ENCODE measurements around the gene SLC25A5.

SLC25A5 gene

DNA sequence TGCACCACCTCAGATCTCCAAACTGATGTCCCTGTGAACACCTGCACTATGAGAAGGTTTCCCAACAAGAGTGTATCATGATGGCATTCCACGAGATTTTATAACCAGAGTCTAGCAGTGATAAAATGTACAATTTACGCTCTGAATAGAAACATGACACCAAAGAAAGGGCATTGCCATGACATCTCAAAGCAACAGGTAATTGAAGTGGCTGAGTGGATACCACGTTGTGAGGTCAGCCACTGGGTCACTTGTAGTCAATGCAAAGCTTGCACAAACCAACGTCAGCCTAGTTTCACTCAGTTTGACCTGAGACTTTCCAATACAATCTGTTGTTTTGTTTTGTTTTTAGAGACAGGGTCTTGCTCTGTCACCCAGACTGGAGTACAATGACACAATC lies 15.0 kb upstream of the SLC25A5 start:
- H3K9ac ChIP-seq (ENCODE audit: low read depth, low read length) = no peak overlapping the region
- H3K9me3 ChIP-seq (ENCODE audit: insufficient read depth, low read depth, low read length) = no peaks in the 10 kb centered on the region
- no peak overlapping the region for H3K4me3 ChIP-seq (ENCODE audit: low read length)
- no peaks in the 10 kb centered on the region for H3K36me3 ChIP-seq (ENCODE audit: insufficient read depth, low read depth, low read length)
- no peak overlapping the region for H3K27ac ChIP-seq (ENCODE audit: low read length)
- no peaks in the 10 kb centered on the region for H3K4me1 ChIP-seq (ENCODE audit: insufficient read depth, low read length)
- H3K27me3 ChIP-seq (ENCODE audit: insufficient read depth, low read length) = no peaks in the 10 kb centered on the region

DNA sequence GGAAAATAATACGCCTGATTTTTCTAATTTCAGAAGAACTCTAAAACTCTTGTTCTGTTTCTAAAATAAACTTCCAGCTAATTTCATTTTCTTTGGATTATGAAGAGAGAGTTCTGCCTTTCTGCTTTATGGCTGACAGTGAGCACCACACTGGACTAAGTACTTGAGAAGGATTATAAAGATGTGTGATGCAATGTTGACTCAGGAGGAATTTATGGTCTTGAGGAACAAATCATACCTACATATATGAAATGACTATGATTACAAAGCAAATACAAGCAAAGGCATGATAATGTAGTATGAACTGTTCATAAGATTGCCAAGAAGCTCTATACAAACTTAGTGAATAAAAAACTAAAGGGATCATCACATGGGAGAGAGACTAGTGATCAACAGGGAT lies 13.0 kb upstream of the SLC25A5 start:
- Histone ChIP-seq H3K27ac (ENCODE audit: low read length) (no peak overlapping the region), H3K4me1 (ENCODE audit: insufficient read depth, low read length) (no peaks in the 10 kb centered on the region), H3K4me3 (ENCODE audit: low read length) (no peak overlapping the region), H3K36me3 (ENCODE audit: insufficient read depth, low read depth, low read length) (no peaks in the 10 kb centered on the region), H3K27me3 (ENCODE audit: insufficient read depth, low read length) (no peaks in the 10 kb centered on the region), H3K9me3 (ENCODE audit: insufficient read depth, low read depth, low read length) (no peaks in the 10 kb centered on the region), H3K9ac (ENCODE audit: low read depth, low read length) (no peak overlapping the region)

DNA sequence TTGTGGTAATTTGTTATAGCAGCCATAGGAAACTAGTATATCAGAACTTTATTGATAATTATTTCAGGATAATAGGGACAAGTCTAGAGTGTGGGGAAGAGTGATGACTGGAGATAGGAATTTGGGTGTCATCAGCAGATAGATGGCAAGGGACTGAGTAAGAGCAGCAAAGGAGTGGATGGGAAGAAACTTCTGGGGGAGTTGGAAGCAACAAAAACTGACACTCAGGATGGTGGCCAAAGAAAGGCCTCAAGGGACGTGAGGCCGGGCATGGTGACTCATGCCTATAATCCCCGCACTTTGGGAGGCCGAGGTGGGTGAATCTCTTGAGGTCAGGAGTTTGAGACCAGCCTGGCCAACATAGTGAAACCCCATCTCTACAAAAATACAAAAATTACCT lies 9.1 kb upstream of the SLC25A5 start:
- Histone ChIP-seq H3K36me3 (ENCODE audit: insufficient read depth, low read depth, low read length) (no peaks in the 10 kb centered on the region), H3K4me3 (ENCODE audit: low read length) (no peak overlapping the region), H3K9me3 (ENCODE audit: insufficient read depth, low read depth, low read length) (no peaks in the 10 kb centered on the region), H3K9ac (ENCODE audit: low read depth, low read length) (no peak overlapping the region), H3K27ac (ENCODE audit: low read length) (no peak overlapping the region), H3K27me3 (ENCODE audit: insufficient read depth, low read length) (no peaks in the 10 kb centered on the region), H3K4me1 (ENCODE audit: insufficient read depth, low read length) (no peaks in the 10 kb centered on the region)

DNA sequence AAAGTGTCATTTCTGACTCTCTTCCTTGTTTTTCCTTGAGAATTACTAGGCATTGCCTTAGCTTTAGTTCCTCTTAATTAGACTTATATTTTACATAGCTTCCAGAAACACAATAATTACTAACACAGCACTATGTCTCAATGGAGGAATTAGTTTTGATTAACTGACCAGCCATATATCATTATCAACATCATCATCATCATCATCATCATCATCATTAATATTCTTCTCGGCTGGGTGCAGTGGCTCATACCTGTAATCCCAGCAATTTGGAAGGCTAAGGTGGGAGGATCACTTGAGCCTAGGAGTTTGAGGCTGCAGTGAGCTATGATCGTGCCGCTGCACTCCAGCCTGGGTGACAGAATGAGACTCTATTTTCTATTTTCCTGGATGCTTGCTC lies 2.7 kb upstream of the SLC25A5 start:
- Histone ChIP-seq H3K9ac (ENCODE audit: low read depth, low read length) (no peak overlapping the region), H3K27ac (ENCODE audit: low read length) (no peak overlapping the region), H3K4me1 (ENCODE audit: insufficient read depth, low read length) (peaks cover 6% of the 10 kb centered on the region; the same call in 1 of the 2 replicates), H3K36me3 (ENCODE audit: insufficient read depth, low read depth, low read length) (peaks cover 14% of the 10 kb centered on the region), H3K9me3 (ENCODE audit: insufficient read depth, low read depth, low read length) (no peaks in the 10 kb centered on the region), H3K27me3 (ENCODE audit: insufficient read depth, low read length) (no peaks in the 10 kb centered on the region), H3K4me3 (ENCODE audit: low read length) (no peak overlapping the region)

DNA sequence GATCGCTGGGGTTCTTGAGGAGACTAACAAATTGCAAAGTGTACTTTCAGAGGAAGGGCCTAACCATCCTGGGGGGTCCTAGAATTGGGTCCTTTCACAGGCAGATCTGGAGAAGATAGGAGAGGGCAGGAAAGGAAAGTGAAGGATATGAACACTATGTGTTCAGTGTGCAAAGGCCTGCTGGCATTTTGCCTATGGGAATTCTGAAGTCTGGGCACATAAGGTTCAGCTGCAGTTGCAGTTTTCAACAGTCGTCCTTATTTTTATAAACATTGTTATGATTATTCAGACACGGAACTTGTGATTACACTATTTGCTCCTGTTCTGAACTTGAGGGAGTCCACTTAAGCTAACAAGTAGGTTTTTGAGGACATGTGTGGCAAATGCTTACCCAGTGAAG lies 1.3 kb upstream of the SLC25A5 start:
- Histone ChIP-seq H3K36me3 (ENCODE audit: insufficient read depth, low read depth, low read length) (peaks cover 24% of the 10 kb centered on the region), H3K9ac (ENCODE audit: low read depth, low read length) (no peak overlapping the region), H3K27me3 (ENCODE audit: insufficient read depth, low read length) (no peaks in the 10 kb centered on the region), H3K9me3 (ENCODE audit: insufficient read depth, low read depth, low read length) (no peaks in the 10 kb centered on the region), H3K4me1 (ENCODE audit: insufficient read depth, low read length) (peaks cover 6% of the 10 kb centered on the region; the same call in 1 of the 2 replicates), H3K4me3 (ENCODE audit: low read length) (no peak overlapping the region), H3K27ac (ENCODE audit: low read length) (no peak overlapping the region)

DNA sequence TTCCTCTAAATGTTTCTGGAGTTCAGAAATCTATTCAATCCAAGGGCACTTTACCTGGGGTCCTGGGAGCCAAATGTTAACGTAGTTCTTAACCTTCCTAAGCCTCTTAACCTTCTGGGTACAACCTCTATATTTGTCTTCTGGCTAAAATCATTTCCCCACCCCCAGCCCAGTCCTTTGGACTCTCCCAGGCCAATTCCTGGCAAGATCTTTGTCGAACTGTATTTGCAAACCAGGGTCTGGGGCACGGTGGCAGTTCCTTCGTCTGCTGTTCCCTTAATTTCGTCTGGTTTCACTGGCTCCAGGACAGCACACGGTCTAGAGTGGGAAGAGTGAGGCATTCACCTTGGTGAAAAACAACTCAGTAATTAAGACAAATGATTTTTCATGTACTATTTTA lies 811 bp upstream of the SLC25A5 start:
- Histone ChIP-seq H3K9me3 (ENCODE audit: insufficient read depth, low read depth, low read length) (no peaks in the 10 kb centered on the region), H3K4me1 (ENCODE audit: insufficient read depth, low read length) (peaks cover 6% of the 10 kb centered on the region; the same call in 1 of the 2 replicates), H3K4me3 (ENCODE audit: low read length) (peak overlapping the region; percentile 86; the same call in 1 of the 2 replicates), H3K27me3 (ENCODE audit: insufficient read depth, low read length) (no peaks in the 10 kb centered on the region), H3K36me3 (ENCODE audit: insufficient read depth, low read depth, low read length) (peaks cover 24% of the 10 kb centered on the region), H3K27ac (ENCODE audit: low read length) (no peak overlapping the region), H3K9ac (ENCODE audit: low read depth, low read length) (peak overlapping the region; percentile 51; the same call in 1 of the 2 replicates)

DNA sequence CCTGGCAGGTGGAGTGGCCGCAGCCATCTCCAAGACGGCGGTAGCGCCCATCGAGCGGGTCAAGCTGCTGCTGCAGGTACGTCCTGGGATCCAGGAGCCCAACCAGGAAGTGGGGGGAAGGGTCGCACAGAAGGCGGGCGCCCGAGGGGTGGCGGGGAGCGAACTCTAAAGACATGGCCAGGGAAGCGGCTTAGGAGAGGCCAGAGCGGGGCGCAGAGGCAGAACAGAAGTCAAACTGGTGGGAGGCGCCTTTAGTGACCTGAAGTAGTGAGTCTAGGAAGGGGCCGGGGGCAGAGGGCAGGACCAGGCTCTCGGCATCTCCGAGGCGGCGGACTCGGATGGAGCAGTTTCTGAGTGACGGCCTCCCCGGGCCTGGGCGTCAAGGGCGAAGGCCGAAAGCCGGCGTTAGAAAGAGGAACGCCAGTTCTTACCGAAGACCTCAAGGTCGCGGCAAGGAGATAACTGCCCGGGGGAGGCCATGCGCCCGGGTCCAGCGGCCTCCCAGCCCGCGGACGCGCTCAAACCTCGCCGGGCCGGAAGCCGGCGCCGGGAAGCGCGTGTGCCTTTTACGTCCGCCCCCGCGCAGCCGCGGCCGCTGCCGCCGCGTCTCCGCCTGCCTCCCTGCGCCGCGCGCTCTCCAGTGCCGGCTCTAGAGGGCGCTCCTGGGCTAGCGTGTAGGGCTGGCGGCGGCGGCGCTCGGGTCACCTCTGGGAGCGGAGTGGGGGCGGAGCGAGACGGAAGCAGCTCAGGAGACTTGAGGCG lies 488 bp downstream of the SLC25A5 start:
- Histone ChIP-seq H3K4me1 (ENCODE audit: insufficient read depth, low read length) (peaks cover 6% of the 10 kb centered on the region; the same call in 1 of the 2 replicates), H3K27me3 (ENCODE audit: insufficient read depth, low read length) (no peaks in the 10 kb centered on the region), H3K27ac (ENCODE audit: low read length) (peak overlapping the region; percentile 65), H3K9me3 (ENCODE audit: insufficient read depth, low read depth, low read length) (no peaks in the 10 kb centered on the region), H3K4me3 (ENCODE audit: low read length) (peak overlapping the region; percentile 86), H3K9ac (ENCODE audit: low read depth, low read length) (peak overlapping the region; percentile 90), H3K36me3 (ENCODE audit: insufficient read depth, low read depth, low read length) (peaks cover 24% of the 10 kb centered on the region)

DNA sequence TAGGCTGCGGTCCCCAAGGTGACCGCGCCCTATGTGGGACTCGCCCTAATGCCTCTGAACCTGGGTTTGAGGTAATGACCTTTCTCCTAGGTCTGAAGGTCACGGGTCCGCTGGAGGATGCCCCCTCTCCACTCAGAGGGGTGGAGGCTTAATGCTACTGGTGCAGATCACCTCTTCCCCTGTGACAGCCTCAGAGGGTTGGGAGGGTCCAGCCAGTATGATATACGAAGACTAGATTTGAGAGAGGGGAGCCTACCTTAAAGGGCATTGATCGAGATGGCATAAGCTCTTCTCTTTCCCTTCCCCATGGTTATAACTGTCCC lies 1.0 kb downstream of the SLC25A5 start:
- Histone ChIP-seq H3K27ac (ENCODE audit: low read length) (no peak overlapping the region), H3K36me3 (ENCODE audit: insufficient read depth, low read depth, low read length) (peaks cover 24% of the 10 kb centered on the region), H3K4me1 (ENCODE audit: insufficient read depth, low read length) (peaks cover 6% of the 10 kb centered on the region; the same call in 1 of the 2 replicates), H3K9ac (ENCODE audit: low read depth, low read length) (peak overlapping the region; percentile 77; the same call in 1 of the 2 replicates), H3K27me3 (ENCODE audit: insufficient read depth, low read length) (no peaks in the 10 kb centered on the region), H3K4me3 (ENCODE audit: low read length) (peak overlapping the region; percentile 86), H3K9me3 (ENCODE audit: insufficient read depth, low read depth, low read length) (no peaks in the 10 kb centered on the region)

DNA sequence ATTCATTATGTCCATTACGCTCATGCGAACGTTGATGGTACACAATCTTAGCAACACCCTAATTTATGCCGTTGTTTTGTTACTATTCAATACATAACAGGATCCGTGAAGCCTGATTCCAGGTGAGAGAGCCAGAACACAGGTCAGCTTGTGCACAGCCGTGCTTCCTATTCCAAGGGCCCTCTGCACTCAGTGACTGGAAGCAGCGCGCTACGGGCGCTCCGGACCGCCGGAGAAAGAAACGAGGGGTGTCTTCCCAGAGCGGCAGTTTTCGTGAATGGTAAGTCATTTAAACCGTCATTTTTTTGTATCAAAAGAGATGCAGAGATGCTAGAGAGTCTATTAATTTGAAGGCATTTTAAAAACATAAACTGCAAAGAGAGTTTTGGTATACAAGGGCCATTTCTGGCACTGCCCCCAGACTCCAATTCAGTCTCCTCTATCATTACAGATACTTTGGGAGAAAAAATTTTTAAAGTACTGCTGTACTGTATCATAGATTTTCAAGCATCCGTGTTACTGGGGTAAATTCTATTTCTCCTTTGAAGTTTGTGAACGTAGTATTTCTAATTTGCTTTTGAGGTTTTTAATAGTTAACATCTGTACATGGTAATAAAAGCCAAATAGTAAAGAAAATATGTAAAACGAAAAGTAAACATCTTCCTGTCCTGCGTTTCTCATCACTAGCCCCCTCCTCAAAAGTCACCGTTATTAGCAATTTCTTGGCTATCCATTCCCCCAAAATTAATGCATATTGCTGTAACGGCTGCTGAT lies 6.6 kb downstream of the SLC25A5 start:
- peaks cover 18% of the 10 kb centered on the region for H3K36me3 ChIP-seq (ENCODE audit: insufficient read depth, low read depth, low read length)
- H3K9me3 ChIP-seq (ENCODE audit: insufficient read depth, low read depth, low read length) = no peaks in the 10 kb centered on the region
- H3K4me1 ChIP-seq (ENCODE audit: insufficient read depth, low read length) = no peaks in the 10 kb centered on the region
- H3K27me3 ChIP-seq (ENCODE audit: insufficient read depth, low read length) = no peaks in the 10 kb centered on the region
- no peak overlapping the region for H3K9ac ChIP-seq (ENCODE audit: low read depth, low read length)
- H3K4me3 ChIP-seq (ENCODE audit: low read length) = no peak overlapping the region
- H3K27ac ChIP-seq (ENCODE audit: low read length) = no peak overlapping the region

DNA sequence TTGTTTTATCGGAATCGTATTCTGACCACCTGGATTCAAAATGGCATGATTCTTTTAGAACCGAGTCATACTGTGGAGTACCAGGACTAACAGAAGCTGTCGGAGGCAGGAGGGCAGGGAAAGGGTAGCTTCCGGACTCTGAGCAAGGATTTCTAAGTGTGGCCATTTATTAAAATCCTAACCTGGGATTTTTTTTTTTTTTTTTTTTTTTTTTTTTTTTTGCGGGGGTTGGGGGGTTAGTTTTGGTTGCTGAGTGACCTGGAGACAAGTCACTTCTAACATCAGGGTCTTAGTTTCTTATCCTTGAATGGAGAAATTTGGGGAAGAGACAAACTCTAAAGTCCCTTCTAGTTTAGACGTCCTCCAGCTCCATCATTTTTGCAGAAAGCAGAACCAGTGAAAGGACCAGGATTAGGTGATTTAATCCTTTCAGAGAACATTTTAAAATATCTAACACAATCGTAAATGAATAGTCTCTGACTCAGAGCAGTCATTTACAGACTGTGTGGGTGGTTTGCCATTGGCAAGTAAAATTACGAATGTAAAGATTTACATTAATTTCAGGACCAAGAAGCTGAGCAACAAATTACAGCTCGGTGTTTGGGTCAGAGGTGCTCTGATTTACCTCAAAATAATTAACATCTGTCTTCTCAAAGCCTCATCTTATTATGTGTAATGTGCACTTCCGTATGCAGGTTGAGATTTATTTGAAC lies 7.3 kb downstream of the SLC25A5 start:
- no peaks in the 10 kb centered on the region for H3K27me3 ChIP-seq (ENCODE audit: insufficient read depth, low read length)
- no peak overlapping the region for H3K27ac ChIP-seq (ENCODE audit: low read length)
- H3K4me1 ChIP-seq (ENCODE audit: insufficient read depth, low read length) = no peaks in the 10 kb centered on the region
- H3K9me3 ChIP-seq (ENCODE audit: insufficient read depth, low read depth, low read length) = no peaks in the 10 kb centered on the region
- no peak overlapping the region for H3K9ac ChIP-seq (ENCODE audit: low read depth, low read length)
- no peak overlapping the region for H3K4me3 ChIP-seq (ENCODE audit: low read length)
- peaks cover 11% of the 10 kb centered on the region for H3K36me3 ChIP-seq (ENCODE audit: insufficient read depth, low read depth, low read length)

DNA sequence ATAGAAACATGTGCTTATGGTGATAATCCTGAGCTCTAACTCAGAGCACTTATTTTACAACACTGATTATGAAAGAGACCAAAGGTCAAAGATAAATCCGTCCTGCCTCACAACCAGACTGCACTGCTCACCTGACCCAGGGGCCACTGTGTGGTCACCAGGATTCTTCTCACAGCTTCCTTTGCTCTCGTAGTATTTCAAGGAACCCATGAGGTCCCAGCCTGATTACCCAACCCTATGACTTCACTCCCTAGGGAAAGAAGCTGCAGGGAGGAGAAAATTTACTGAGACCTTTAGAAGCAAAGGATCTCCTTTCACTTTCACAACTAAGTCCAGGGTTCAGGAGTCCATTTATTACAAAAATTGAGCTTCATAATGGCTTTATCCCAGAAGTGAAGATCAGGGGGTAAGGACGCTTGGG lies 9.6 kb downstream of the SLC25A5 start:
- peaks cover 8% of the 10 kb centered on the region for H3K27me3 ChIP-seq (ENCODE audit: insufficient read depth, low read length)
- no peaks in the 10 kb centered on the region for H3K9me3 ChIP-seq (ENCODE audit: insufficient read depth, low read depth, low read length)
- H3K27ac ChIP-seq (ENCODE audit: low read length) = no peak overlapping the region
- no peaks in the 10 kb centered on the region for H3K36me3 ChIP-seq (ENCODE audit: insufficient read depth, low read depth, low read length)
- H3K4me3 ChIP-seq (ENCODE audit: low read length) = no peak overlapping the region
- no peaks in the 10 kb centered on the region for H3K4me1 ChIP-seq (ENCODE audit: insufficient read depth, low read length)
- H3K9ac ChIP-seq (ENCODE audit: low read depth, low read length) = no peak overlapping the region

Measured in iPS-20b (cell line).